SW480 (cell line): ENCODE results near the gene C1QTNF4.
A peak's percentile ranks its signal among the peaks of the same experiment; 100 is the strongest.
"Not testable (repeated sequence)": the region's sequence is repeated elsewhere in the genome, so short reads cannot be mapped to it uniquely, and the experiment has no call there.

Experiments
- DNase-seq: peaks from one replicate; pipeline ENCODE4 v3.0.0-alpha.2; 2016; ENCODE audit warnings: low spot score

C1QTNF4 gene

DNA sequence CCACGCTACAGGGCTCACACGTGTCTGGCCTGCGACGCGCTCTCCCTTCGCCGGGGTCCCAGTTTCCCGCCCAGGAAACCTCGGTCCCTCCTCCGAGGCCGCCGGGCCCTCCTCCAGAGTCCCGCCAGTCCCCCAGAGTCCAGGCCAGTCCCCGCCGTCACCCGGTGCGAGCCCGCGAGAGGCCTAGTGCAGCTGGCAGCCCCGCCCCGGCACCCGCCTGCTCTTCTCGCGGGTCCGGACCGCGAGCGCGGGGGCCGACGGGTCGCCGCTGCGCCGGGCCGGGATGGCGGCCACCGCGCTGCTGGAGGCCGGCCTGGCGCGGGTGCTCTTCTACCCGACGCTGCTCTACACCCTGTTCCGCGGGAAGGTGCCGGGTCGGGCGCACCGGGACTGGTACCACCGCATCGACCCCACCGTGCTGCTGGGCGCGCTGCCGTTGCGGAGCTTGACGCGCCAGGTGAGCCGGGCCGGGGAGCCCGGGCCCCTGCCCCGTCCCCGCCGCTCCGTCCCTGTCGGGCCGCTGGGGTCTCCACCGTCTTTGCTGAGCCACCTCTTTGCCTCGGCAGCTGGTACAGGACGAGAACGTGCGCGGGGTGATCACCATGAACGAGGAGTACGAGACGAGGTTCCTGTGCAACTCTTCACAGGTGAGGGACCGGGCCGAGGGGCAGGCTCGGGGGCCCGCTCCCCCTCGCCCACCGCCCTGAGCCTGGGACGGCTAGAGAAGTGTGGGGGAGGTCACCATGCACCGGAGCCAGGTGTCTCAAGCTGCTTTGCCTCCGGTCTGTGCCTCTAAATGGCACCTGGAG, 28.7 kb downstream of the C1QTNF4 start, which contains the start of gene PTPMT1:
Gene PTPMT1 (plus strand): TSS at position 260 of the 809 bp plus-strand sequence. CDS start 24 bp downstream, at position 284.
- DNase-seq: peak; percentile 73

DNA sequence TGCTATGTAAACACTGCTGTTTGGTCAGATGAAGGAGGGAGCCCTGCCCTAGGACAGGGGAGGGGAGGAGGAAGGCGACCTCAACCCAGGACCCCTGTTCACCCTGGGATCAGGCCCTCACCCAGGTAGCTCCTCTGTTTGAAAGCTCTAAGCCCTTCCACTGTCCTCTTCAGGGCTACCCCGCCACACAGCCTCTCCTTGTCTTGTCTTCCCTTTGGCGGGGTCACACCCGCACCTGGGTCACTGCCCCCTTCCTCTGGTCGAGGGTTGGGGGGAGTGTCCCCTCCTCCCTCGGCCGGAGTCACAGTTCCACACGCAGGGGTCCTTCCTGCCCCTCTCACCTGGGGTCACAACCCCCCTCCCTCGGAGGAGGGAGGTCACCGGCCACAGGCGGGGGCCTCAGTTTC, 29.3 kb downstream of the C1QTNF4 start:
- no peak for DNase-seq

DNA sequence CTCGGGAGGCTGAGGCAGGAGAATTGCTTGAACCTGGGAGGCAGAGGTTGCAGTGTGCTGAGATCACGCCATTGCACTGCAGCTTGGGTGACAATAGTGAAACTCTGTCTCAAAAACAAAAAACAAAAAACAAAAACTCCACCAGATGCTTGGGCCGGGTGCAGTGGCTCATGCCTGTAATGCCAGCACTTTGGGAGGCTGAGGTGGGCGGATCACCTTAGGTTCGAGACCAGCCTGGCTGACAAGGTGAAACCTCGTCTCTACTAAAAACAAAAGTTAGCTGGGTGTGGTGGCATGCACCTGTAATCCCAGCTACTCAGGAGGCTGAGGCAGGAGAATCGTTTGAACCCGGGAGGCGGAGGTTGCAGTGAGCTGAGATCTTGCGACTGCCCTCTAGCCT, 29.8 kb downstream of the C1QTNF4 start:
- not testable (repeated sequence) for DNase-seq

DNA sequence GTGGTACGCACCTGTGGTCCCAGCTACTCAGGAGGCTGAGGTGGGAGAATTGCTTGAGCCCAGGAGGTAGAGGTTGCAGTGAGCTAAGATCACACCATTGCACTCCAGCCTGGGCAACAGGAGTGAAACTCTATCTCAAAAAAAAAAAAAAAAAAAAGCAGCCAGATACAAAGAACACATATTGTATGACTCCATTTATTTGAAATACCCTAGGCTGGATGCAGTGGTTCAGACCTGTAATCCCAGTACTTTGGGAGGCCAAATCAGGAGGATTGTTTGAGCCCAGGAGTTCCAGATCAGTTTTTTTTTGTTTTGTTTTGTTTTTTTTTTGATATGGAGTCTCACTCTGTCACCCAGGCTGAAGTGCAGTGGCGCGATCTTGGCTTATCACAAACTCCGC, 31.8 kb downstream of the C1QTNF4 start:
- DNase-seq: not testable (repeated sequence)

DNA sequence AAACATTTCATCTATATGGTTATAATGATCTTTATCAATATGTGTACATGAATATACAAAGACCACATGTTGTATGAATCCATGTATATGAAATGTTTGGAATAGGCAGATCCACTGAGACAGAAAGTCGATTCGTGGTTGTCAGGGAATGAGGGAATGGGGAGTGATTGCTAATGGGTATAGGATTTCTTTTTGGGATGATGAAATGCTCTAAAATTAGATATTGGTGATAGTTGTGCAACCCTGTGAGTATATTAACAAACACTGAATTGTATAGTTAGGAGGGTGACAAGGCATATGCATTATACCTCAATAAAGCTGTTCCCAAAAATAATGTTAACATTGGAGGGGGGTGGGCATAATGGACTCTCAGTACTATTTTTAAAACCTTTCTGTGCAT, 33.8 kb downstream of the C1QTNF4 start:
- no peak for DNase-seq

DNA sequence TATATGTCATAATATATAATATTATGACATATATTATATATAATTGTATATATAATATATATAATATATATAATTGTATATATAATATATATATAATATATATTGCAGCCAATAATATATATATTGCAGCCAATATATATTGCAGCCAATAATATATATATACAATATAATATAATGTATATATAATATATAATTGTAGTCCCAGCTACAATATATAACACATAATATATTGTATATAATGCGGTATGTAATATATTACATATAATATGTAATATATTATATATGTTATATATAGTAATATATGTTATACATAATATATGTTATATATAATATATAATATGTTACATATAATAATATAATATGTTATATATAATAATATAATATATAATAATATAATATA, 35.5 kb downstream of the C1QTNF4 start:
- no peak for DNase-seq

DNA sequence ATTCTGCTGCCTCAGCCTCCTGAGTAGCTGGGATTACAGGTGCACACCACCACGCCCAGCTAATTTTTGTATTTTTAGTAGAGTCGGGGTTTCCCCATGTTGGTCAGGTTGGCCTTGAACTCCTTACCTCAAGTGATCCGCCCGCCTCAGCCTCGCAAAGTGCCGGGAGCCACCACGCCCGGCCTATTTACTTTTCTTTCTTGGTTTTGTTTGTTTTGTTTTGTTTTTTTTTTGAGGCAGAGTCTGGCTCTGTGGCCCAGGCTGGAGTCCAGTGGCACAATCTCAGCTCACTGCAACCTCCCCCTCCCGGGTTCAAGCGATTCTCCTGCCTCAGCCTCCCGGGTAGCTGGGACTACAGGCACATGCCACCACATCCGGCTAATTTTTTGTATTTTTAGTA, 37.2 kb downstream of the C1QTNF4 start:
- not testable (repeated sequence) for DNase-seq

DNA sequence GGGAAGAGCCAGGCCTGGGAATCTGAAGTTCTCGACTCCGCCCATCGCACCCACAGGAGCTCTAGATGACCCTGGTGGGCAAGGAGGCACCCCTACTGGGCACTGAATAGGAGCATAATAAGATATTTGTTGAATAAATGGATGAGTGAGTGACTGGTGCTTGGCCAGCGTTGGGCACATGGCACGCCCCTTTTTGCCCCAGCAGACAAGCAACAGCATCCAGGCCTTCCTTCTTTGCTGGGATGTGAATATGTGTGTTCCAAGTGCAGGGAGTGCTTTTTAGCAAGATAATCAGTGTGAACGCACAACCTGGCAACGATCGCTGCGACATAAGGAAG, 40.8 kb downstream of the C1QTNF4 start:
- no peak for DNase-seq

DNA sequence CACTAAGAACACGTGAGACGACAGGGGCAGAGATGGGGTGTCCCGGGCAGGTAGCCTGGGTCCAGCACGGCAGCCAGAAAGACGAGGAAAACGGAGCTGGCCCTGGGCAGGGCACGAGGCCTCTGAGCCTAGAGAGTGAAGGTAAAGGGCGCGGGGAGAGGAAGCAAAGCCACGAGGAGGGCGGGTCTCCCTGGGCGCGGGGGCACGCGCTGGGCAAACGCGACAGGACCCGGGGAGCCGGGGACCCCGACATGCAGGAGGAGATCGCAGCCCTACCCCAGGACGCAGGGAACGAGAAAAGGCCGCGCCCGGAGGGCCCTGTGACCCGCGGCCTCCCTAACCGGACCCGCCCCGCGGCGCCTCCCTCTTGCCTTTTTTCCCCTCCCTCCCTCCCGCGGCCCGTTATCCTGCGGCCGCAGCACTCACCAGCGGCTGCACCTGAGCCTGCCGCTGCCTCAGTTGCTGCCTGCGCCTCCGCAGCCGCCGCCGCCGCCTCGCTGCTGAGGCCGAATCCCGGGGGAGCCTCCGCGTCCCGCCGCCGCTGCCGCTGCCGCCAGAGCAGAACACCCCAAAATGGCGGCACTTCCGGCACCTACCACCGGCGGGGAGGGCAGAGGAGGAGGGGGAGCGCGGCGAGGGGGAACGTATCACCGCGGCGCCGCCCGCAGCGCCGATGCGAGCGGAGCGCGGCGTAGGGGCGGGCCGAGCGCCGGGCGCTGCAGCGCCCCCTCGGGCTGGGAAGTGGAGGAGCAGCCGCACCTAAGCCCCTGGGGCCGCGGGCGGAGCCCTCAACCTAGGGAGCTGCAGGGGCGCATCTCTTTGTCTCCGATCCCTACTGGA, 41.4 kb downstream of the C1QTNF4 start, which contains the start of gene CELF1:
Gene CELF1 (minus strand): TSS at position 567 of the 840 bp plus-strand sequence. CDS start 53,609 bp downstream, outside the sequence.
- DNase-seq: peak; percentile 91

DNA sequence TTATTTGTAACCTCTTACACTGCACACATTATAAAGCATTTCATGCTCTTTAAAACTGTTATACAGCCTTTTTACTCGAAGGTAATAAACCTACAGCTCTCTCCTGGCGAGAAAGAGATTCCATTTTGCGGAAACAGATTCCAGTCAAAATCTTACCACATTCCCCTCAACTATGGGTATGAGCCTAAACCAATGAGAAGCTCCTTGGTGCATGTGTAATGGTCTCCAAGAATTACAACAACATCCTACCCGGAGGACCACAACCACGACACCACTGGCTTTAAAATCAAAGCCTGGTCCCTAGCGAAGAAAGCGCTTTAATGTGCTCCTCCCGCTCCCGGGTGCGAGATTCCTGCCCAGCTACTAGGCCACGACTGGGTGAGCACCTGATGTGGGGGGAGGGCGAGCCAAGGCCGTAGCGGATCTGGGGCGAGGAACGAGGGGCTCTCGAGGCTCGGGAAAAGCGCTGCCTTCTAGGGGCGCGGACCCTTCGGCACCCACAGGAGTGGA, 42.1 kb downstream of the C1QTNF4 start:
- DNase-seq: peak; percentile 30

DNA sequence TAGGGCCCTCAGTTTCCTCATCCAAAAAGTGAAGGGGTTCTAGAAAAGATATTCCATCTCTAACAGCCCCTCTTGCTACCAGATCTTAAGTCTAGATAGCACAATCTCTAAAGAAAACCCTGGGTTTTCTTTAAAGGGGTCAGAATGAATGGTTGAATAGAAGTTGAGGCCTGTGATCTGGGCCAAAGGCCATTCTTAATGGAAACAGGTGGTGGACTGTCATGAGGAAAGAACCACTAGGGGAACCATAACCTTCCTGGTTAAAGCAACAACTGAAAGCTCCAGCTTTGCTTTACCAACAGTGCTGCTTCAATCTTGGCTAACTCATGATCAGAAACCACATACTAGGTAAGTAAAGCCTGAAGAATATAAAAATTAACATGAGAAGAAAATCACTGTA, 43.1 kb downstream of the C1QTNF4 start:
- DNase-seq: peak; percentile 49

DNA sequence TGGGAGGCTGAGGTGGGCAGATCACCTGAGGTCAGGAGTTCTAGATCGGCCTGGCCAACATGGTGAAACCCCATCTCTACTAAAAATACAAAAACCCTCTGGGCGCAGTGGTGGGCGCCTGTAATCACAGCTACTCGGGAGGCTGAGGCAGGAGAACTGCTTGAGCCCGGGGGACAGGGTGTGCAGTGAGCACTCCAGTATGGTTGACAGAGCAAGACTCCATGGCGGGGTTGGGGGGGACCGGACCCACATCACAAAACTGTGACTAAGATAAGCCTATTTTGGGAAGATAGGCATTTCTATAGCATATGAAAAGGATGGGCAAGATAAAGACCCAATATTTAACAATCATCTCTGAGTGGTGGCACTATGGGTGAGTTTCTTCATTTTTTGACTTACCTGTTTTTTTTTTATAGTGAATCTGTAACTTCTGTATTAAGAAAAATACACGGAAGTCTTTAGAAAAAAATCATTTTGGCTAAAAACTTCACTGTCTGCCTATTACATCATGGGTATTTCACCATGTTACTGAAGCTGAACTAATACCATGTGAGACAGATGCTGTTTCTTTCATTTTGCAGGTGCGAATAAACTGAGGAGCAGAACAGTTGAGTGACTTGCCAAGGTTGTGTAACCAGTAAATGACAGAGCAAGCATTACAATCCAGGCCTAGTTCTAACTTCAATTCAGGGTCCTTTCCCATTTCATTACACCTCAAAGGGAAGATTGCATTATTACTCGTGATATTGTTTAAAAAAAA, 43.7 kb downstream of the C1QTNF4 start:
- no peak for DNase-seq

DNA sequence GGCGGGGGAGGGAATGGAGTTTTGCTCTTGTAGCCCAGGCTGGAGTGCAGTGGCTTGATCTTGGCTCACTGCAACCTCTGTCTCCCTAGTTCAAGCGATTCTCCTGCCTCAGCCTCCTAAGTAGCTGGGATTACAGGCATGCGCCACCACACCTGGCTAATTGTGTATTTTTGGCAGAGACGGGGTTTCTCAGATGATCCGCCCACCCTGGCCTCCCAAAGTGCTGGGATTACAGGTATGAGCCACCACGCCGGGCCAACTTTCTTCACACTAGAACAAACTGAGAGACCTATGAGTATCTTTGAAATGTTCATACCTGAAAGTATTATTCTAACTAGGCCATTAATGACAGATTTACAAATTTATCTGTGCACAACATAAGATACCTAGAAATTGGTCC, 47.9 kb downstream of the C1QTNF4 start:
- DNase-seq: not testable (repeated sequence)

DNA sequence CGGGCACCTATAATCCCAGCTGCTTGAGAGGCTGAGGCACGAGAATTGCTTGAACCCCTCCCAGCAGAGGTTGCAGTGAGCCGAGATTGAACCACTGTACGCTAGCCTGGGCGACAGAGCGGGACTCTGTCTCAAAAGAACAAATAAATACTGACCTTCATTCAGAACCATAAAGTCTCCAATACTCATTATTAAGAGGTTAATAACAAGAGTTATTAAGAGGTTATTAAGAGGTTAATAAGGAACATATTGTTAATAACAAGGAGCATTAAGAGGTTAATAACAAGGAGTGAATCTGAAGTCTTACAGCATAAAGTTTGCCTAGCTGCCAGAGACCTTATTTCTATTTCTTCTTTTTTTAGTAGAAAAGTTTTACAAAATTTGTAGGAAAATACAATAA, 48.9 kb downstream of the C1QTNF4 start:
- no peak for DNase-seq

DNA sequence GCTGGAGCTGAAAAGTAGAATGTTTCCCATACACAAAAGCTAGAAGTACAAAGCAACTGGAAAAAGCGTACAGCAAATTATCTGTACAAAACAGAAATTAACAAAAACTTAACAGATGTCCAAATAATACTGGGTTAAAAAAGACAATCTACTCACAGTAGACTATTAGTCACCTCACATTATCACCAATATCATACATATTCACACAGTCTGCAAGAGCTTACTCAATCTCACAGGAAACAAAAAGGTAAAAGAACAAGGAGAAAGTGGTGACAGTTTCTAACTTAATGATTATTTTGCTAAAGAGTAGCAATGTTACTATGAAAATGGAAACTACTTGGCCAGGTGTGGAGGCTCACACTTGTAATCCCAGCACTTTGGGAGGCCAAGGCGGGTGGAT, 53.1 kb downstream of the C1QTNF4 start:
- DNase-seq: no peak

DNA sequence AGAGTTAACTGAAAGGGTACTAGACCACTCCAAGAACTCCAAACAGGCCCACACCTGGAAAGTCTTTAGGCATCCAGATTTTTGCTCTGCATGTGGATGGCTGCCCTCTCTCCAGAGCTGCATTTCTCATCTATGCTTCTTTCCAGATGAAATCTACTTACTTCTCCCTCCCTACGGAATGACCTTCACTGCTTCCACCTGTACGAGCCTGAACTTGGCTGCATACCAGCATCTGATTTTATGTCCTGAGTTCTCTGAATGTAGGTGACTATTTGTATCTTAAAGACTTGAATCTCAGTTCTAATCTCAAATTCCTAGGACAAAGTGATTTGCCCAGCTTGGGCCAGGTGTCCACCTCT, 54.6 kb downstream of the C1QTNF4 start:
- no peak for DNase-seq
